ENCODE data around the gene KCNAB1.

Gene KCNAB1

DNA sequence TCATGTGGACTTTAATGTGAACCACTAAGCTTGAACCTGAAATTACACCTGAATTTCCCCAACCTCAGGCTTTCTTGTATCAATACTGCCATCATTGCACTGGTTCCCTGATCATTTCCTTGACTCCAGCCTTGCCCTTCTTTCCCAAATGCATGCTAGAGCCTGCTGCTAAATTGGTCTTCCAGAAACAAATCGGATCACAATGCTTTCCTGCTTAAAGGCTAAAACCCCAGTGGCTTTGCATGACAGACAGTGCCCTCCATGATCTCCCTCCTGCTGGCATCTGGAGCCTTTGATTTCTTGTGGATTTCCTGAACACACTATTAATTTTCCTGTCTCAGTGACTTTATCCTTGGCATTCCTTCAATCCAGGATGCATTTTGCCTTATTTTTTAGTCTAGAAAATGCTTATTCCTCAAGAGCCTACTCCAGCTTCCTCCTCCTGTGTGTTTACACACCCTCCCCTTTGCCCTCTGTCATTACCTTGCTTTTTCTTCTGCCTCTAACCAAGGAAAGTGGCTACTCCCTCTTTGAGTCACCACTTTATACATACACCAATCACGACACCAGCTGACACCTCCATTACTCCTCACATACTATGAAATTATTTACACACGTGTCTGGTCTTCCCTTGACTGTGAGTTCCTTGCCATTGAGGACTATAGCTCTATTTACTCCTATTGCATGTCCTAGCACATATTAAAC lies 214.6 kb downstream of the KCNAB1 start:
- DNase-seq = peak; percentile 40

DNA sequence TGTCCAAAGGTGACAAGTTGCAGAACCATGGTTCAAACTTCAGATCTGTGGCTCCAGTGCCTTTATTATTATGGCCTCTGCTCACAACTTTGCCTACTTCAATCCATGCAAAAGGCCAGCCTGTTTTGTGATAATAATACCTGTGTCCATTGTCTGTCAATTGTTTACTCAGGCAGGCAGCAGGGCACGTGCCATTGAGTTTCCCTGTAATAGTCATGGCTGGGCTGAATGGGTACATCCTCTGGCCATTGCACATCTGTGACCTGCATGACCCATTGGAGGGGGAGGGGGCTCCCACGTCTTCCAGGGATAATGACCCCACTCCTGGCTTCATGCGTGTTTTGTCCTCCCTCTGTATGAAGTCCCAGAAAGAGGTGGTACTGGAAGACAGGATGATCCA lies 219.1 kb downstream of the KCNAB1 start:
- no peak for DNase-seq

DNA sequence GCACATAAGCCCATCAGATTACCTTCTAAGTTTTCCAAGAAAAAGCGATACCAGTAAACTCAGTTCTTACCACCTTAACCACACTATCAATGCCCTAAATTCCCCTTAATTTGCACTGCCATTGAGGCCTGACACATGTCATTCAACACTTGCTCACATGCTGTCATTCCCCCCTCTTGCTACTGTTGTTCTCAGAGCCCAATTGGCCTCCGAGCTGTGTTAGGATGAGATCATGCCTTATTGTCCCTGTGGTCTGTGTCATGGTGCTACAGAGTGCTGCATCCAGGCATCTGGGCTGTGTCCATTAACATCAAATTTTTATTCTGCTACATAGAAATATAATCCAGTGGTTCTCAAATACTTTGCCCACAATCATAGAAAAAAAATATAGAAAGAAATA lies 221.0 kb downstream of the KCNAB1 start:
- no peak for DNase-seq

DNA sequence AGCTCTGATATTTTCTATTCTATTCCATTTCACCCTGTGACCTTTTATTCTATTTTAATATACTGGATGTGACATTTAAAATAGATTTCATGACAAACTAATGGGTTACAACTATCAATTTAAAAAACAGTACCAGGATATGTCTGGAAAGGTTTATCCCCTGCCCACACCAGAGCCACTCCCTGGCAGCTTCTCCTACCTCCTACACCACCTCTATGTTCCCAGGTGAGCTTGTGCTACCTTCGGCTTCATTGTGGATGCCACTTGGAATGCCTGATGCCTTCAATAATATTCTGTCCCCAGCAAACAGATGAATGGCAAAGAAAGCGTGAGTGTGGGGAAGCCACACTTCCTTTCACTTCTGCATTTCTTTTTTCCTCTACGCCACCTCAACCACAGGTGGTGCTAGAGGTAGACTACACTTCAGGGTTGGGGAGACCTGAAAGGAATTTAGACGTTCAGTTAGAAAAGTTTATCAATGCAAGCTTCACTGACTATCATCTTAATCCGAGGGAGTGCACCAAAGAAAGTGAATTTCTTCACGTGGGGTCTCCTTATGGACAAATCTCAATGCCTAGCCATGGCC lies 221.5 kb downstream of the KCNAB1 start:
- no peak for DNase-seq

DNA sequence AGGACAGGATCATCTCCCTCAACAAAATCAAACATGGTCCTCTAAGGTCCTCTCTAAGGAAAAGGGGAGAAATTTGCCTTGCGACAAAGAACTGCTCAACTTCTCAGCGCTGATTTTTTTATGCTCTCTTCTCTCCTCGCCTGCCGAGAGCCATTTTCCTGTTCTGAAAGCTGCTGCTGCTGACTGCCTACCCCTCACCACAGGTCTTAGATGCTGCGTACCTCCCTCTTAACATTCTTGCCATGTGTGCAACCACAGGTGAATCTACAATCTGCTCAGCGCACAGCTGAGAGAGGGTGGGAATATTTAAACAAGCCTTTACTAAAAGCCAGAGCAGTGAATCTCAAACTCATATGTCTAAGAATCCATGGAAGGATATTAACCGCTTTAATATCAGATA lies 223.8 kb downstream of the KCNAB1 start:
- no peak for DNase-seq

DNA sequence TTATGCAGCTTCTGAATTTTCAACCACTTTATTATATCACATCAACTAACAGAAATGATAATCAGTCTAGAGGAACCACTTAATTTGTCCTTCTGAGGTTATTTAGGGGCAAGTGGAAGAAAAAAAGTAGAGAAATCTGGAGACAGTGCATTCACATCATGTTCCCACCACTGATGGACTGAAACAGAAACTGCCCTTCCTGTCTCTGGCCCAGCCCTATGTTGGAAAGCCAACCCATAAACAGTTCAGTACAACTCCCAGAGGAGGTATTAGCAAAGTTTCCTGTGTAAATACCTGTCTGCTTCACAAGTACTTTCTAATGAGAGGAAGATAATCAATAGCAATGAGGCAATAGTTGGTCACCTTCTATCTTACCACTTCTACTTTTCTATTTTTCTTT lies 228.7 kb downstream of the KCNAB1 start:
- no peak for DNase-seq

DNA sequence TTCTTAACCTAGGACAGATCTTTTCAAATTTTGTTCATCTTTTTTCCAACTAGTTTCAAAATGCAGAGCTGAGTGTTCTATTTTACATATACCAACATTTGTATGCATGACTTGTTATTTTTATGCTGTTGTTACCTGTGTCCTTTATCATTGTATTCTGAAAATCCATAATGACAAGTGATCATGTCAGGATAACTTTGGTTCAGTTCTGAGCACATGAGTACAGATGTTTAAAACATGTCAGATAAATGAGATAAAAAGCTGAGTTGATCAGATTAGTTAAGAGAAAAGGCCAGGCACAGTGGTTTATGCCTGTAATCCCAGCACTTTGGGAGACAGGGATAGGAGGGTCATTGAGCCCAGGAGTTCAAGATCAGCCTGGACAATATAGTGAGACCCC lies 229.6 kb downstream of the KCNAB1 start:
- no peak for DNase-seq

DNA sequence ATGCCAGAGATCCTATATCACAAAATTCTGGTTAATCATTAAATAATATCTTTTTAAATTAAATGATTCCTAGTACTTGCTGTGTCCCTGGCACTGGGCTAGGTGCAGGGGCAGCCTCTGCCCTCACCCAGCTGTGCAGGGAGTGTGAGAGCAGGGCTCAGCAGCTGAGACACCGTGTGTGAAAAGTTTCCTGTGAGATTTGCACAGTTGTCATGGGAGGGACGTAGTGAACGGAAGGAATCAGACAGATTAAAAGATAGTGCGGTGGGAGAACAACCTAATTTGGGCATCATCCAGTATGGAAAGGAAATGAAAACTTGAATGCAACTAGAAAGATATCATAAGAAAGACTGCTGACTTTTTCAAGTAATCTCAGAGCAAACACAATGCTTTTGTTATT lies 230.4 kb downstream of the KCNAB1 start:
- DNase-seq = no peak

DNA sequence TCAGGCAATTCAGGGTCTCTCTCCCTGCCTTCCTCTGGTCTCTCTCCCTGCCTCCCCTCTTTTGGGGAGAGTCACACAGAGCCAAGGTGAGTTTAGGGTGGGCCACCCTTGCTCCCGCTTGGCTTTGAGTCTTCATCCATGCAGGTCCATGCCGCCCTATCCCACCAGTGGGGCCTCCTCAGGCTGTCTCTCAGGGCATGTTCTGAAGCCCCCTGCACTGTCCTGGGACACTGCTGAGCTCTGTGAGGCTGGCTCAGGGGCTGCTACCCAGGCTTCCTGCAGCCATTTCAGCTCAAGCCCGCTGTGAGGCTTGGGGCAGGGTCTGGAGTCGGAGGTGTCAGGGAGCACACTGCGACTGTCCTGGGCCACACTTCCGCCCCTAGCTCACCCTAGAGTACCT lies 231.4 kb downstream of the KCNAB1 start:
- DNase-seq = no peak

DNA sequence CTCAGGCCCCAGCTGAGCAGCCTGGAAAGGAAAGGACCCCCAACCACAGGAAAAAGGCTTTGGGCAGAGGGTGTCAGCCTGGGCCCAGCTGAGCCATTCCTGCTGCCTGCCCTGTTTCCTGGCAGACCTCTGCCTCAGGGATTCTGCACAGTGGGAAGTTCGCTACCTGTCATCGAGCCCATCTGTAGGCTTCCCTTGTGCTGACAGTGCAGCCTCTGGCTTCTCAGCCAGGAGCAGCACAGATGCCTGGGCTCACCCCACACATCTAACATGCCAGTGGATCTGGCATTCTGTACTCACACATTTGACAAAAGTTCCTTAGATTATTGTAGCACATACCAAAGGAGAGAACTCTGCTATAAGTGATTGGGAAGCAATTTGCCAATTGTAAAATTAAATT lies 232.3 kb downstream of the KCNAB1 start:
- no peak for DNase-seq

DNA sequence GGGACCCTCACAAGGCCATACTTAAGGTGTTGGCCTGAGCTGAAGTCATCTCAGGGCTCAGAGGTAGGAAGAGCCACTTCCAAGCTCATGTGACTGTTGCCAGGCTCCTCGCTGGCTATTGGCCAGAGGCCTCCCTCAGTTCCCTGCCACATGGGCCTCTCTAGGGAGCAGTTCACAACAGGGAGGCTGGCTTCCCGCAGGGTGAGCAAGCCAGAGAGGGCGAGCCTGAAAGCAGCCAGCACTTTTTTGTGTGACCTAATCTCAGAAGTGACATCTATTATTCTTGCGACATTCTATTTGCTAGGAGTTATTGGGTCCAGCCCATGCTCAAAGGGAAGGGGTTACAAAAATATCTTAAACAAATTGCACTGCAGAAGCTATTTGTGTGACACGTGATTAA lies 233.2 kb downstream of the KCNAB1 start:
- DNase-seq = no peak

DNA sequence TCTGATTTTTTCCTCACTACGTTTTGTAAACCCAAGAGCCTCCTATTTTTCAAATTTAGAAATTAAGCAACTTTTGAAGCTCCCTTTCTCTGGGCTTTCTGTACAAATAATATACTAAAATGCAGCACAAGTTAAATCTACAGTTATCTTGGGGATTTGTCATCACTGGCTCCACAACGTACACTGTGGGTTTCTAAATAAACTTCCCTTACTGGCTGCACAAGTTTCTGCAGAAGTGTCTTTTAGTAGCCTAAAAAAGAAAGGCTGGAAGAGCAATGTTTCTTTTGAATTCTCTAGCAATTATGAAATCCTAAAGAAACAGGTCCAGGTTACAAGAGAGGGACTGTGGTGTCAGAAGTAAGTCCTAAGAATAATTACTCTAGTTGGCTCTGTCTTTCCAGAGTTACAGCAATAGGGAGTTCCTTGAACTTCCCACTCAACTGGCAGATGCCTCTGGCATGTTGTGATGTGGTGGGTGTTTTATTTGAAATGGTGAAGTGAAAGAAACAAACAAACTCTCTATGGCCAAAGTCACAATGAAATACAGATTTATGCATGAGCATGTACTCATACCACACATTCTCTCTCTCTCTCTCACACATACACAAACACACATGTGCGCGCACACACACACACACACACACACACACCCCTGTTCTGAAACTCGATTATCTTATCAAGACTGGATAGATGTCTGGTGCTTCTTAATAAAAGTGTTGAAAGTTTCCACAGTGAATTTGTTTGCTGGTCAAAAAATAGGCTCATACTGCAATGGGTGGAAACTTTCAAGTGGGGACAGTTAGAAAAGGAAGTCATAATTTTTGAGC lies 236.4 kb downstream of the KCNAB1 start:
- no peak for DNase-seq

DNA sequence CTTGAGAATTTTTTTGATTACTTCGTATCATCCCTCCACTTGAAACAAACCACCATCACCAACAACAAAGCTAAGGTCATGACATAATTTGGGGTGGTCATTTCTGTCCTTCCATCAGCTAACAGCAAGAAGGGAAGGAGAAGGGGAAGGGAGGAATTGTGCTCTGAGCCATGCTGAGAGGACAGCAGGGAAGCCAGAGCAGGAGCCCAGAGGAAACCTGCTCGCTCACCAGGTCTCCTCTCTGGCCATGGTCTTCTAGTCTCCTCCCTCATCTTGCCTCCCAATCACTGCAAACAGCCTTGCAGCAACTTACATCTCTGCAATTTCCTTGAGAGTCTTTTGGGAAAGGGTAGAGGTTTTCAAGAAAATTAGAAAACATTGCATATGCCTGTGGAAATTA lies 237.9 kb downstream of the KCNAB1 start:
- no peak for DNase-seq

DNA sequence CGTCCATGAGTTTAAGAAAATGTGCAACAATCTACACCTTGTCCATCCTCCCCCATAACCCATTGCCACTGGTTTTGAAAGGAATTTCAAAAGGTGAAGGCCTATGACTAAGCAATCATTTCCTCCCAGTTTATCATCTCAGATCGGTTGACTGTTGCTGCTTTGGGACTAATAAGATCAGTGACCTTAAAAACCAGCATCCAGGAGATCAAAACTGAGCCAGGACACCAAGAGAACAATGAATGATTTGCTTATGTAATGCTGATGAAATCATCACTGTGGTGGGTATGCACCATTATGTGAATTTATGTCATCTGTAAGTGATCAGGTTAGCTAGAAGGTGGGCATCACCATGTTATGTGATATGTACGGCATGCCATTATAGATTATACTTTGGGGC lies 239.0 kb downstream of the KCNAB1 start:
- no peak for DNase-seq

DNA sequence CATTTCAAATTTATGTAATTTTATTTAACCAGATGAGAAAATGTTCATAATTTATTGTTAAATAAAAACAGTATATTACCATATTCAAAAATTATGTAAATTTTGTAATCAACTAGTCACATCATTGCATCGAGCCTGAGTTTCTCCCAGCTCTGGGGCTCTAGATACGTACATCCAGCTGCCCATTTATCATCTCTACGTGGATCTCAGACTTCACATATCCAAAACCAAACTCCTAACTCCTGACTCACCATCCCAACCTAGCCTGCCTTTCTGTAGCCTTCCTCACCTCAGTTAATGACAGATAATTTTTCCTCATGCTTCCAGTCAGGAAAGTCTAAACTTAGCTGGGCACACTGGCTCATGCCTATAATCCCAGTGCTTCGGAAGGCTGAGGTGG lies 239.7 kb downstream of the KCNAB1 start:
- DNase-seq = no peak

DNA sequence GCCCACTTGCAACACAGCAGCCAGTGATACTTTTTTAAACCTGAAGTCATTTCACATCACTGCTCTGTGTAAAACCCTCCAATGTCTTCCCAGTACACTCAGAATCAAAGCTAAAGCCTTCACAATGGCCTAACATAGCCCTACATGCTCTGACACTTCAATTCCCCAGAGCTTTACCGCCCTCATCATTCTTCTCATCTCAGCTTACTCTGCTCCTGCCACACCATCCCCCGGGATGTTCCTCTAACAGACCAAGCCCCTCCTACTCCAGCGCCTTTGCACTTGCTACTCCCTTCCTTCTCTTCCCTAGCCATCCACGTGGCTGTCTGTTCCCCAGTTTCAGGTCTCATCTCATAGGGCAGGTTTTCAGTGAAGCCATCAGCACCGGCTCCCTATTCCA lies 240.6 kb downstream of the KCNAB1 start:
- DNase-seq = no peak

DNA sequence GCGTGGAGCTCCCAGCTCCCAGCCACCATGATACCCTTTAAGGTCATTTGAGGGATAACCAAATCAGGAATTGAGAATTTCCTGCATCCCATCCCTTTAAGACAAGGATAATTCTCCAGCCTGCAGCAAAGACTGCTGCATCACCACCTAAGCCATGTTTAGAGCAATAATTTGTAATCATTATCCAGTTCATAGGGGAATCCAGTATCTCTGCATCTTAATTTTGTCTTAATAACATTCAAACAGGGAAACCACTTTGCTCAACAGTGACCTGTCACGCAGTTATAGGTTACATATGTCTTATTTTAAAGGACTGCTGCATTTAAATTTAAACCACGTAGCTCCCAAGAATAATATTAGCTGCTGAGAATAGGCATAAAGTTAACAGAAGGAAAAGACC lies 246.2 kb downstream of the KCNAB1 start:
- DNase-seq = no peak

DNA sequence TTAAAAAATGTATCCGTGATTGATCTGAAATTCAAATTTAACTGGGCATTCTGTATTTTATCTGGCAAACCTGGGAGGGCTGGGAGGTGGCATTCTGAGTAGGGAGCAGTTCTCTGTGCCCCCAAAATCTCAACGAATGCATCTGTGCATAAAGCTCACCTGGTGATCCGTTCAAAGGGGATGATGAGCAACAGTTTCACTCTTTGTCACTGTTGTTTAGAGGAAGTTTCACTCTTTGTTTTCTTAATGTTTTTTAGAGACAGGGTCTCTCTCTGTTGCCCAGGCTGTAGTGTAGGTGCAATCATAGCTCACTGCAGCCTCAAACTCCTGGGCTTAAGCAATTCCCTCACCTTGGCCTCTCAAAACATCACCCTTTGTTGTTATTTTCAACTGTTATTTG lies 247.8 kb downstream of the KCNAB1 start:
- no peak for DNase-seq

DNA sequence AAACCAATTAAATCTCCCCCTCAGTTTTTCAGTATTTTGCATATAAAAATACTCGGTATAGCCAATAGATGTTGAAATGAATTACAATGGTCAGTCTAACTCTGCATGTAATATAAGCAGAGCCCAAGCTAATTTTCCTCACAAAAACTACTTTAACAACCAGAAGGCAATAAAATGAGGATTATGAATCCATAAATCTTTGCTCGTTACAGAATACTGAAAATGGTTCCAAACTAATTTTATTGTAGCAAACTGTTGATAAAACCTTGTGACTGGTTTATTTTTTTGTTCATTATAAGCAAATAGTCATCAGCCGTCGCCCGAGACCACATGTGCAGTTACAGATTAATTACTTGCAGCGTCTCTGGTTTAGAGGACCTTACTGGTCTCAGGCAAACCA lies 251.3 kb downstream of the KCNAB1 start:
- DNase-seq = no peak

DNA sequence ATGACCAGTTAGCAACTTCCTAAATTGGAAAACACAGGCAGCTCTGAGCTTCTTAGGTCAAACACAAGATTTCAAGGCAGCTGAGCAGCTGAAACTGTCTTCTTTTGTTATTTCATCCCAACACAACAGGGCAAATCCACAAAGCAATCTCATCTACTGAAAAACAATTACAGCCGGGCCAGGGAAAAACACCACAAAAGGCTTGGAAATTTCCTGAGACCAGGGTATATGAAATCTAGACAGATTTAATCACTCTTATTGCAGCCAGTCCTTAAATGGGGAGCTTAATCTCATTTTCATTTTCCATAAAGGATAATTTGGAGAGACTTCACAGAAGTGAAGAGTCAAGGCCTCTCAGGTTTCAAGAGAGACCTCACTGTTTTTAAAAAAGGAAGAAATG lies 252.7 kb downstream of the KCNAB1 start:
- no peak for DNase-seq

DNA sequence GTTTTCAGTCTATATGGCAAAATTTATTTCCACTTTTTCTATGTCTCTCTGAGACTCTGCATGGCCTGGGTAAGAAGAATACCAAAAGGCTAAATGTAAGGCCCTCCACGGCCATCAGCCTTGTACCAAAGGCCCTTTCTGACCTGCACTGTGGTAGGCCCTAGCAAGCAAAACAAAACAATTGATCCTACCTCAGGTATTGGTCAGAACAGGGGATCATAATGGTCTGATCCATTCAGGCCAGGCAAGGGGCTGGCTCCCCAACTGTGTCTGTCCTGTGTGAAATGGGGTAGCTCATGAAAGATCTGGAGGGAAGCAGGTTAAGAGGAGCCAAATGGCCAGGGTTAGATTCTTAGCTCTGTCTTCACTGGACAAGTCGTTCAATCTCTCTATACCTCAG lies 253.3 kb downstream of the KCNAB1 start:
- DNase-seq = no peak

DNA sequence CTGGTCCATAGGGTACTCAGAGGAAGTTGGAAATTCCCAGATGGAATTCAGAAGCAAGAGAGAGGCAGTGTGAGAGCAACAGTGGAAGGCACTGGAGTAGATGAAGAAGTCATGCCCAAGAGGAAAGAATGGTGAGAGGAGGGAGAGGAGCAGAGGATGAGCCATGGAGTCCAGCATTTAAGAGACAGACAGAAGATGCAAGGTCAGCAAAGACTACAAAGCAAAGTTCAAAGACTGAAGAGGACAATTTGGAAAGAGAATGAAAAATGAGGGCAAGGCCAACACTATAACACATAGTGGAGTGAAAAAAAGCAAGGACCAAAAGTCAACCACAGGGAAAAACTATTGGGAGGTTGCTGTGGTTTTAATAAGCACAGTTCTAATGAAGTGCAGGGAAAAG lies 255.8 kb downstream of the KCNAB1 start:
- DNase-seq = no peak

DNA sequence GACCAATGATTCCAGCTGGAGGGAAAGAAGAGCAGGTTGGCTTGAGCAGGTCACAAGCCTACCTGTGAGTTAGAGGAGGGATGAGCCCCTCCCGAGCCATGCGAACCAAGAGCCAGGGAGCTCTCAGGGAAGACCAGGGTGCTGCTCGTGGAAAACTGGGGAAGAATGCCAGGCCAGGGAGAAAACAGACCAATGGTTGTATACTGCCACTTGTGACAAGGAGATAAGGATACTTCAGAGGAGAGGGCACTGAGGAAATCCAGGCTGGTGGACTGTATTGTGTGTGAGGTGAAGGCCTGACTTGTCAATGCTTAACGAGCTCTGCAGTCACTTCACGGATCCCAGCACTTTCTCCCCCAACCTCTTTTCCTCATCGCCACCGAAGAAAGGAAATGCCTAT lies 256.9 kb downstream of the KCNAB1 start:
- DNase-seq = no peak

DNA sequence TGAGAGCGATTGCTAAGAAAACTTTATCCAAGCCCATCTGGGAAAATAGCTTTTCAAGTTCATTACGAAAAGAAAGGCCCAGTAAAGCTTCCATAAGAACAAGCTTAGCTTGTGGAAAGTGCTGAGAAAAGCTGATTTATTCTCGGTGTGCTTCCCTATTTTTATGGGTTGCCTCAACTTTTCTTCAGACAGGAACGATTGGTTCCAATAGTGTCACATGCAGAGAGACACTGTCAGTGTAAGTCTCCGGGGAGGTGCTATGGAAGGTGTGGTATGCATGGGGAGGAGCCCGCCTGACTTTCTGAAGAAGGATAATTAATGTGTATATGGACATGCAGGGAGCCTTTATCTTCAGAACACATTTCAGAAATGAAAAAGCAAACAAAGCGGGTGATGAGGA lies 257.3 kb downstream of the KCNAB1 start:
- no peak for DNase-seq

Data from NCI-H2227 treated with DMSO at 0.1 percent for 48 hours (cell line).